Endodermal cell (in vitro differentiated cells): ENCODE results near the gene RAD51D. TPM values are rescaled to one million over a fixed set of nuclear protein-coding genes. Genes with fewer than 3 reads are reported as not detected.

Source experiments
- DNase-seq: peaks from one replicate; pipeline ENCODE4 v3.0.0-alpha.2; 2017
- H3K27ac ChIP-seq: 2 replicates; pipeline ENCODE4 v1.5.1; 2013; ENCODE audit warnings: mild to moderate bottlenecking, low read depth, low read length, moderate library complexity
- H3K27me3 ChIP-seq: 2 replicates; pipeline ENCODE4 v1.6.1; 2013; ENCODE audit warnings: mild to moderate bottlenecking, low read length, moderate library complexity; ENCODE audit not compliant: insufficient read depth, control insufficient read depth, poor library complexity, severe bottlenecking
- H3K36me3 ChIP-seq: 2 replicates; pipeline ENCODE4 v1.7.0; 2013; ENCODE audit warnings: mild to moderate bottlenecking, low read length, moderate library complexity; ENCODE audit not compliant: control insufficient read depth, insufficient read depth
- H3K4me1 ChIP-seq: one replicate; pipeline ENCODE4 v1.7.0; 2013; ENCODE audit warnings: low read length; ENCODE audit not compliant: control insufficient read depth, insufficient read depth
- H3K4me3 ChIP-seq: 2 replicates; pipeline ENCODE4 v1.5.1; 2013; ENCODE audit warnings: mild to moderate bottlenecking, low read length, moderate library complexity
- H3K9ac ChIP-seq: 2 replicates; pipeline ENCODE4 v1.6.1; 2013; ENCODE audit warnings: mild to moderate bottlenecking, low read length, moderate library complexity; ENCODE audit not compliant: poor library complexity, severe bottlenecking; ENCODE audit errors: extremely low read depth
- H3K9me3 ChIP-seq: 2 replicates; pipeline ENCODE4 v1.6.1; 2013; ENCODE audit warnings: mild to moderate bottlenecking, low read length, moderate library complexity; ENCODE audit not compliant: control insufficient read depth
- H3K27ac Mint-ChIP-seq: 2 replicates; pipeline ENCODE4 v1.8.0; 2020; ENCODE audit warnings: mixed read lengths
- H3K27me3 Mint-ChIP-seq: 2 replicates; pipeline ENCODE4 v1.8.0; 2021; ENCODE audit warnings: mild to moderate bottlenecking, mixed read lengths; ENCODE audit not compliant: insufficient read depth
- H3K36me3 Mint-ChIP-seq: 2 replicates; pipeline ENCODE4 v1.8.0; 2020; ENCODE audit warnings: low read depth, mixed read lengths
- H3K4me1 Mint-ChIP-seq: 2 replicates; pipeline ENCODE4 v1.8.0; 2020; ENCODE audit warnings: mixed read lengths
- H3K4me3 Mint-ChIP-seq: 2 replicates; pipeline ENCODE4 v1.8.0; 2020; ENCODE audit warnings: mild to moderate bottlenecking, moderate library complexity, mixed read lengths
- H3K9me3 Mint-ChIP-seq: 2 replicates; pipeline ENCODE4 v1.8.0; 2020; ENCODE audit warnings: mild to moderate bottlenecking, mixed read lengths
- WGBS, 2 experiments: methylation state at CpG; one replicate each; pipeline versions ENCODE4 v1.1.5 to v1.1.7; 2013; ENCODE audit warnings: missing lambda C conversion rate in 2 of 2, mixed read lengths in 1 of 2; ENCODE audit not compliant: insufficient coverage in 1 of 2, insufficient read length in 1 of 2; 5-methylcytosine and 5-hydroxymethylcytosine counted together
- total RNA-seq, 2 donors: library from RNA; stranded (reverse); fragmentation: NEBNext Ultra II Directional in 1 of 2; extraction: Animal tissue kit (Norgen Biotek cat#: 25700) in 1 of 2; gene quantifications; 2 replicates in 1 of 2; 3 replicates in 1 of 2; pipeline ENCODE4 v1.2.1, GENCODE V29; 2021
- TF ChIP-seq, protein P1 (sequence below): fragments of 200-600 bp; sonication (generic); conservative IDR thresholded peaks from 2 replicates; pipeline ENCODE4 v1.5.0; 2021; ENCODE audit warnings: antibody characterized with exemption, mild to moderate bottlenecking

The RAD51D gene
- total RNA-seq, 2 donors from 2014 or later = 24.8 to 26.0 TPM

GRCh38 chr17:35142467-35142796, 22.8 kb upstream of the RAD51D start:
- no peak overlapping the region for H3K9ac ChIP-seq
- Mint-ChIP-seq H3K27ac (peak overlapping the region; percentile 62), H3K27me3 (no peaks in the 10 kb centered on the region), H3K36me3 (peaks cover 20% of the 10 kb centered on the region), H3K9me3 (no peaks in the 10 kb centered on the region), H3K4me3 (peak overlapping the region; percentile 82), H3K4me1 (no peaks in the 10 kb centered on the region)
- H3K36me3 ChIP-seq = peaks cover 23% of the 10 kb centered on the region
- no peaks in the 10 kb centered on the region for H3K4me1 ChIP-seq
- H3K4me3 ChIP-seq = peak overlapping the region; percentile 98
- H3K27me3 ChIP-seq = no peaks in the 10 kb centered on the region
- H3K9me3 ChIP-seq = no peaks in the 10 kb centered on the region
- no peak overlapping the region for H3K27ac ChIP-seq
- TF ChIP-seq, protein P1, sequence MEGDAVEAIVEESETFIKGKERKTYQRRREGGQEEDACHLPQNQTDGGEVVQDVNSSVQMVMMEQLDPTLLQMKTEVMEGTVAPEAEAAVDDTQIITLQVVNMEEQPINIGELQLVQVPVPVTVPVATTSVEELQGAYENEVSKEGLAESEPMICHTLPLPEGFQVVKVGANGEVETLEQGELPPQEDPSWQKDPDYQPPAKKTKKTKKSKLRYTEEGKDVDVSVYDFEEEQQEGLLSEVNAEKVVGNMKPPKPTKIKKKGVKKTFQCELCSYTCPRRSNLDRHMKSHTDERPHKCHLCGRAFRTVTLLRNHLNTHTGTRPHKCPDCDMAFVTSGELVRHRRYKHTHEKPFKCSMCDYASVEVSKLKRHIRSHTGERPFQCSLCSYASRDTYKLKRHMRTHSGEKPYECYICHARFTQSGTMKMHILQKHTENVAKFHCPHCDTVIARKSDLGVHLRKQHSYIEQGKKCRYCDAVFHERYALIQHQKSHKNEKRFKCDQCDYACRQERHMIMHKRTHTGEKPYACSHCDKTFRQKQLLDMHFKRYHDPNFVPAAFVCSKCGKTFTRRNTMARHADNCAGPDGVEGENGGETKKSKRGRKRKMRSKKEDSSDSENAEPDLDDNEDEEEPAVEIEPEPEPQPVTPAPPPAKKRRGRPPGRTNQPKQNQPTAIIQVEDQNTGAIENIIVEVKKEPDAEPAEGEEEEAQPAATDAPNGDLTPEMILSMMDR = no peak
- DNase-seq = no peak
- 74 to 80% methylated on average over 8 of the region's 8 CpGs for WGBS, 2 experiments

DNA sequence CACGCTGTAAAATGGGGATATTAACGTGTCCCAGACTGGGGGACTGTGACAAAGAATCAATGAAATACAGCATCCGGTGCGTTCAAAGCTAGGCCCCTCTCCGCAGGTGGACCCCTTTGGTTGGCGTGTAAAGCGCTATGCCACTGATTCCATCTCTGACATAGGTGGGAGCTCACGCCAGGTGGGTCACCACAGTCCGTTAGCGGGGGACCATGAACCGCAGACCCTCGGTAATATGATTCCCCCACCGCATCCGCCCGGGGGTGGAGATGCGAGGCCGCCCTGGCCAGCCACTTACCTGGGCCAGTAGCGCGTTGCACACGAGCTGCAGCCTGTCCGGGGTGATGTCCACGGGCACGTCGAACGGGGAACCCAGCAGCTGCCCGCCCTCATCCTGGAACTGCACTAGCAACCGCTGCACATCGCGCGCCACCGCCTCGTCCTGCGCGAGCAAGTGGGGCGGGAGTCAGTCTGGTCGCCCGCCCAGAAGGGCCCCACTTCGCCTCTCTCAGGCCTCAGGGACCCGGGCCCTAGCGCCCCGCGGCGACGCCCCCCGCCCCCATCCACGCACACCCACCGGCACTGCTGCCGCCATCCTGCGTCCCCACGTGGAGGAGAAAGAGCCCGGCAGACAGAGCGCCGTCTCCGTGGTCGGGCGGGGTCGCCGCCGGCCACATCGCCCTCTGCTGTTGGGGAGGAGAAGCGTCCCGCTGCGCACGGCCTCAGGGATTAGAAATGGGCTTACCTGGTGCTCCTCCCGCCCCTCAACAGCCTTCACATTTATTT, 22.2 kb upstream of the RAD51D start, which contains the start of gene NLE1:
Gene NLE1, minus strand, starts transcription at position 623 of the 786 bp plus-strand sequence. Its CDS starts 28 bp downstream, at position 595.
- H3K9me3 Mint-ChIP-seq = no peaks in the 10 kb centered on the region

GRCh38 chr17:35138218-35138617, 18.6 kb upstream of the RAD51D start:
- Mint-ChIP-seq H3K27ac (no peak overlapping the region), H3K36me3 (peaks cover 60% of the 10 kb centered on the region), H3K4me3 (no peak overlapping the region), H3K9me3 (no peaks in the 10 kb centered on the region), H3K4me1 (no peaks in the 10 kb centered on the region), H3K27me3 (no peaks in the 10 kb centered on the region)
- Histone ChIP-seq H3K27me3 (no peaks in the 10 kb centered on the region), H3K9ac (no peak overlapping the region), H3K9me3 (no peaks in the 10 kb centered on the region), H3K27ac (no peak overlapping the region), H3K4me3 (no peak overlapping the region), H3K4me1 (no peaks in the 10 kb centered on the region), H3K36me3 (peaks cover 65% of the 10 kb centered on the region)
- 93 to 100% methylated on average over 1 to 6 of the region's 6 CpGs for WGBS, 2 experiments
- DNase-seq = no peak
- TF ChIP-seq, protein P1 = no peak

More for the DNA sequence above, 22.2 kb upstream of the RAD51D start, which contains the start of gene NLE1:
- Mint-ChIP-seq H3K27me3 (no peaks in the 10 kb centered on the region), H3K36me3 (peaks cover 25% of the 10 kb centered on the region), H3K4me1 (no peaks in the 10 kb centered on the region), H3K27ac (peak within 1 kb of the TSS; percentile 62), H3K4me3 (peak within 1 kb of the TSS; percentile 82)
- H3K9ac ChIP-seq = peak within 1 kb of the TSS; percentile 73
- peak; percentile 98 for DNase-seq
- no peaks in the 10 kb centered on the region for H3K9me3 ChIP-seq
- 1% methylated on average over 18 to 65 of the region's 65 CpGs for WGBS, 2 experiments
- H3K27ac ChIP-seq = peak within 1 kb of the TSS; percentile 36
- H3K4me1 ChIP-seq = no peaks in the 10 kb centered on the region
- H3K27me3 ChIP-seq = no peaks in the 10 kb centered on the region
- H3K4me3 ChIP-seq = peak within 1 kb of the TSS; percentile 98
- peaks cover 28% of the 10 kb centered on the region for H3K36me3 ChIP-seq
- TF ChIP-seq, protein P1 = peak; percentile 97
